PC-3 (cell line): ENCODE data around the gene GJA3.

Experiments
- EZH2 ChIP-seq: fragments of 300-600 bp; sonication (generic); IDR thresholded peaks from one replicate; pipeline ENCODE4 v1.6.1; 2017; ENCODE audit warnings: antibody characterized with exemption, mild to moderate bottlenecking, low read length; ENCODE audit not compliant: unreplicated experiment
- EZH2phosphoT487 ChIP-seq: fragments of 300-600 bp; sonication (generic); IDR thresholded peaks from 2 replicates; pipeline ENCODE4 v1.6.1; 2018; ENCODE audit warnings: mild to moderate bottlenecking, antibody characterized with exemption, low read length, borderline replicate concordance
- TF ChIP-seq, protein P1 (sequence below): fragments of 300-600 bp; sonication (generic); conservative IDR thresholded peaks from 2 replicates; pipeline ENCODE4 v1.5.1; 2017; ENCODE audit warnings: antibody characterized with exemption, low read depth, mild to moderate bottlenecking, low read length

DNA sequence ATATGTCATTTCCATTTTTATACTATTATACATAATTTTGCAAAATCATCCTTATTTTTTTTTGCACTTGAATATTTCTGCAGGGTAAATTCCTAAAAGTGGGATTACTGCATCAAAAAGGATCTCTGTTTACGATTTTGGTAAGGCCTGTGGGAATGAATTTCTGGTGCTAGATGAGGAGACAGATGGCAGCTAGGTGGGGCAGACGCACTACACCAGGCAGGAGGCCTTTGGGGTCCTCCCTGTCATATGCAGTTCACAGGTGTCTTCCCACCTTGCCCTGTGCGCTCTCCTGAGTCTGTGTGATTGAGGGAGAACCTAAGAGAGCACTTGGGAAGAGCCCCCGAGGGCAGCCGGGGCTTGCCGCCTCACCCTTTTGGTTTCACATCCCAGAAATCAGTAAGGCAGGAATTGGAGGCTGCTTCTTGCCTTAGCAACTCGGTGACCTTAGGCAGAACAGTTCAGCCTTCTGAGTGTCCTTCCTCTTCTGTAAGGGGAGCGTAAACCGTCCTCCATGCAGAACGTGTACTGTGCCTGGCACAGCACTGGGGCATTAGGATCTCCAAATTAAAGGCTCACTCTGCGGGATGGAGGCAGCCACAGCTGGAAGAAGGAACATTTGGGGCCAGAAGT, 45.3 kb upstream of the GJA3 start:
- TF ChIP-seq, protein P1, sequence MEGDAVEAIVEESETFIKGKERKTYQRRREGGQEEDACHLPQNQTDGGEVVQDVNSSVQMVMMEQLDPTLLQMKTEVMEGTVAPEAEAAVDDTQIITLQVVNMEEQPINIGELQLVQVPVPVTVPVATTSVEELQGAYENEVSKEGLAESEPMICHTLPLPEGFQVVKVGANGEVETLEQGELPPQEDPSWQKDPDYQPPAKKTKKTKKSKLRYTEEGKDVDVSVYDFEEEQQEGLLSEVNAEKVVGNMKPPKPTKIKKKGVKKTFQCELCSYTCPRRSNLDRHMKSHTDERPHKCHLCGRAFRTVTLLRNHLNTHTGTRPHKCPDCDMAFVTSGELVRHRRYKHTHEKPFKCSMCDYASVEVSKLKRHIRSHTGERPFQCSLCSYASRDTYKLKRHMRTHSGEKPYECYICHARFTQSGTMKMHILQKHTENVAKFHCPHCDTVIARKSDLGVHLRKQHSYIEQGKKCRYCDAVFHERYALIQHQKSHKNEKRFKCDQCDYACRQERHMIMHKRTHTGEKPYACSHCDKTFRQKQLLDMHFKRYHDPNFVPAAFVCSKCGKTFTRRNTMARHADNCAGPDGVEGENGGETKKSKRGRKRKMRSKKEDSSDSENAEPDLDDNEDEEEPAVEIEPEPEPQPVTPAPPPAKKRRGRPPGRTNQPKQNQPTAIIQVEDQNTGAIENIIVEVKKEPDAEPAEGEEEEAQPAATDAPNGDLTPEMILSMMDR: no peak
- no peak for TF ChIP-seq EZH2
- no peak for TF ChIP-seq EZH2phosphoT487
